Left cardiac atrium (tissue), 4 donors: ENCODE results near the gene PTPRN2. TPM values are rescaled to one million over a fixed set of nuclear protein-coding genes. Genes with fewer than 3 reads are reported as not detected.

ENCODE experiments used
- ATAC-seq, 2 donors: fragments of 200-7000 bp; cut with Tn5 transposase; one replicate each; pipeline ENCODE4 v1.9.1; 2020; ENCODE audit warnings: mild to moderate bottlenecking in 2 of 2, moderate library complexity in 2 of 2
- DNase-seq: peaks from one replicate; pipeline ENCODE4 v3.0.0-alpha.2; 2020
- intact Hi-C, 2 donors: fragments of 100-400 bp; cut with DNase I; formaldehyde crosslinking; loops; one replicate each; pipeline versions ENCODE4 v1.14.1 to v1.15.1; 2022 to 2023
- total RNA-seq, 2 donors: library from RNA; stranded (reverse); fragmentation: NEBNext Ultra II Directional; extraction: Animal tissue kit (Norgen Biotek cat#: 25700); gene quantifications; one replicate each; pipeline ENCODE4 v1.2.1, GENCODE V29; 2021
- donor health status: DM: no; HTN: yes; CAD: no.
- donor health status: DM: no; HTN: yes; CAD: no; lungs with severe emphysema.
- donor health status: DM: yes; HTN: yes; CAD: no.
- donor health status: Dilated cardiomyopathy.

PTPRN2 gene
- total RNA-seq, 2 donors from 2014 or later = 1.9 to 2.3 TPM

GRCh38 chr7:158028290-158028941 is 559.2 kb downstream of the PTPRN2 start:
- ATAC-seq (no peak), DNase-seq (no peak)
- intact Hi-C loops = no loop called here

GRCh38 chr7:158027646-158028045 is 560.0 kb downstream of the PTPRN2 start:
- no peak for ATAC-seq
- DNase-seq = no peak
- intact Hi-C loops = no loop called here

DNA sequence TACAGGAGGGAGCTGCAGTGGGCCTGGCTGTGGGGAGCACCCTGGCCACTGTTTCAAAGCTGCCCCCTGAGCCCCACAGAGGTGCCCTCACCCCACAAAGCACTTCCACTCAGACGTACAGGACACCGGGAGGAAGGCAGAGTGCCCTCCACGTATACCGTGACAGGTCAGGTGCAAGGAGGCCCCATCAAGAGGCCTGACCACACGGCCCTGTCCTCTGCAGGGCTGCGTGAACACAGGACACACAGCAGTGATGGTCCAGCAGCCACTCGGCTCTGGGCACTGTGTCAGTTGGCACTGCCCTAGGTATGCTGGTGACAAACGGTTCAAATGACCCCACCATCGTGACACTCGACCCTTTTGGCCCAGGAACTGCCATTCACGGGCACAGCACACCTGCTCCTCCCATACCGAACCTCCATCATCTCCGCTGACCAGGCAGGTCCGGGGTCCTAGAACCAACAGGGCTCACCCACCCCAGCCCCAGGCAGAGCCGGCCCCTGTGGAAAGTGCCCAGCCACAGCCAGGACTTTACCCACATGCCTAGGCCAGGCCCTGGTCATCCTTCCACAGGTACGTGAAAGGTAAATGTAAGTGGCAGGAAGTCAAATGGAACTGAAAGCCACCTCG is 560.9 kb downstream of the PTPRN2 start:
- ATAC-seq (no peak), DNase-seq (no peak)
- intact Hi-C loops = no loop called here

GRCh38 chr7:158025686-158026600 is 561.7 kb downstream of the PTPRN2 start:
- no peak for ATAC-seq
- no peak for DNase-seq
- intact Hi-C loops = no loop called here

- ATAC-seq (no peak), DNase-seq (no peak)
- intact Hi-C loops = no loop called here
These were observed 562.7 kb downstream of the PTPRN2 start for GRCh38 chr7:158024881-158025280.

DNA sequence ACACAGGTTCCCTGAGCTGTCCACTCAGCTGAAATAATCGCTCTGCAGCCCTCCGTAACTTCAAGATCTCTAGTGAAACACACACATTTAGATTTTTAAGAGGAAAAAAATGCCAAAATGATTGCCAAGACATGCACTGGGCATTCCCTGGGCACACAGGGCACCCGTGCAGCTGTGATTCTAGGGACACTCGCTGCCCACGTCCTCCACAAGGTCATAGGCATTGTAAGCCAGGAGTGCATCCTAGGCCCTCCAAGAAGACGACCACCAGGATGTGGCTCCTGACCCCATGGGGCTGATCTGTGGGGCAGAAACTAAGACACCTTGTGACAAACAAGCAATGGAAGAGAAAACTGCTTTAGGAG is 563.3 kb downstream of the PTPRN2 start:
- intact Hi-C loops = no loop called here
- ATAC-seq (no peak), DNase-seq (no peak)

DNA sequence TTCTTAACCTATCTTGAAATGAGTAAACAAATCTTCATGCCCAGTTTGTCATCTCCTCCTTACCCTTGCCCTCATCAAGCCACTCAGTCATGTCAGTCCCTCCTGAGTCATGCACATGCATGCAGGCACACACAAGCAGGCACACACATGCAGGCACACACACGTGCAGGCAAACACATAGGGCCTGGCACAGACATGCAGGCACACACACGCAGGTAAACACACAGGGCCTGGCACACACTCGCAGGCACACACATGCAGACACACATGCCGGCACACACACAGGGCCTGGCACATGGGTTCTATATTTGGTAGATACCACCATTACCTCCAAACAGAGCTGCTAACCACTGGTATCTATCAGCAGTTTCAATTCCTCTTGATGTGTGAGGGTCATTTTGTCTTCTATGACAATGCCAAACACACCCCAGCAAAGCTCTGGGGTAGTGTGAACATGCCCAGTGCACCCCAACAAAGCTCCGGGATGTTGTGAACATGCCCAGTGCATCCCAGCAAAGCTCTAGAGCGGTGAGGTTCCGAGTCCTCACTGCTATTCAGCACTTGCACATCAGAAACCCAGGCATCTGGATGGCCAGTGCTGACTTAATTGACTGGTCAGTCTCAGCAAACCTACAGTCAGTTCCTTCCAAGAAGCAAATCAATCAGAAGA is 563.8 kb downstream of the PTPRN2 start:
- intact Hi-C loops = no loop called here
- no peak for ATAC-seq
- no peak for DNase-seq

GRCh38 chr7:158023157-158023556 is 564.5 kb downstream of the PTPRN2 start:
- ATAC-seq = no peak
- intact Hi-C loops = no loop called here
- DNase-seq = no peak

DNA sequence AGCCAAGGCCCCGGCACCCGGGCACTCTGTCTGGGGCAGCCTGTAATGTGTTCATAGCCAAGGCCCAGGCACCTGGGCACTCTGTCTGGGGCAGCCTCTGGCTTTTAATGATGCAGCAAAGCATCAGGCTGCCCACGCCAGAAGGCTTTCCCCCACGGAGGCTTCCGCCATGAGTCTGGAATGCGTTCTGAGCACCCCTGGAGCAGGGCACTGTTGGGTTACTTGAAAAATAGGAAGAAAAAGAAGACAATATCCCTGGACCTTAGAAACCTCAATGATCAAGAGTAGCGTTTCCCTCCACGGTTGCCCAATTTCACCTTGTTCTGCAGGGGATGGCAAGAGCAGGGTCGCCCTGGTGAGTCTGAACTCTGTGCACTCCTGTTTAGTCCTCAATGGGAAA is 565.0 kb downstream of the PTPRN2 start:
- DNase-seq (no peak), ATAC-seq (no peak)
- intact Hi-C loops = no loop called here

- intact Hi-C loops = no loop called here
- no peak for DNase-seq
- ATAC-seq = no peak
These were observed 565.8 kb downstream of the PTPRN2 start for GRCh38 chr7:158021836-158022235.

GRCh38 chr7:158020706-158021095 is 566.9 kb downstream of the PTPRN2 start:
- no peak for ATAC-seq
- intact Hi-C loops = no loop called here
- no peak for DNase-seq

GRCh38 chr7:158019726-158020705 is 567.6 kb downstream of the PTPRN2 start:
- DNase-seq (no peak), ATAC-seq (no peak)
- intact Hi-C loops = no loop called here

DNA sequence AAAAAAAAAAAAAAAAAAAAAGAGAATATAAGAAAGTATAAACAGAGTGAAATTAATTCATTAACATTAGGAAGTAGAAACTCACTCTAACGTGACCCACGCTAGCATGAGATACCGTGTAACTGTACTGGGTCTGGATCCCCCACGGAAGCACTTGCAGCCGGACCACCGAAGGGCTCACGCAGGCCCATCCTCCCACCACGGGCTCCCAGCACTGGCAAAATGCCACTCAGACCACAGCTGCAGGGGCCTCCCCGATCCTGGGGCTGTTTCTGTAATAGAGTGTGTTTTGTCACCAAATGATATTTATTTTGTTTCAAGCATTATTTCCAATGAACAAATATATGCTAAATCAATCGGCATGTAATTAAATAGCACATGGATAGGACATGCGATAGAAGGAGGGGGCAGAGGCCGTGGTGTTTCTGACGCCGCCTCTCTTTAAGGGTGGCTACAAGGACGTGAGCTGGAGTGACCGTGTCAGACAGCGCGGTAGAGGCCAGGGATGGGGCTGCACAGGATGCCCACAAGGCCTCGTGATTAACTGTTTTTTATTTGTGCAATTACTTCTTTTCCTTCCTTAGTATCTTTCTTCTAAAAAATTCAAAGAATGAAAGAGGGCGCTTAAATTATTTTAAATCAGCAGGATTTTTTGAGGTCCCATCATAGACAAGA is 568.5 kb downstream of the PTPRN2 start:
- intact Hi-C loops = no loop called here
- no peak for DNase-seq
- ATAC-seq = no peak

GRCh38 chr7:158018098-158018762 is 569.4 kb downstream of the PTPRN2 start:
- ATAC-seq = no peak
- DNase-seq = no peak
- intact Hi-C loops = no loop called here

DNA sequence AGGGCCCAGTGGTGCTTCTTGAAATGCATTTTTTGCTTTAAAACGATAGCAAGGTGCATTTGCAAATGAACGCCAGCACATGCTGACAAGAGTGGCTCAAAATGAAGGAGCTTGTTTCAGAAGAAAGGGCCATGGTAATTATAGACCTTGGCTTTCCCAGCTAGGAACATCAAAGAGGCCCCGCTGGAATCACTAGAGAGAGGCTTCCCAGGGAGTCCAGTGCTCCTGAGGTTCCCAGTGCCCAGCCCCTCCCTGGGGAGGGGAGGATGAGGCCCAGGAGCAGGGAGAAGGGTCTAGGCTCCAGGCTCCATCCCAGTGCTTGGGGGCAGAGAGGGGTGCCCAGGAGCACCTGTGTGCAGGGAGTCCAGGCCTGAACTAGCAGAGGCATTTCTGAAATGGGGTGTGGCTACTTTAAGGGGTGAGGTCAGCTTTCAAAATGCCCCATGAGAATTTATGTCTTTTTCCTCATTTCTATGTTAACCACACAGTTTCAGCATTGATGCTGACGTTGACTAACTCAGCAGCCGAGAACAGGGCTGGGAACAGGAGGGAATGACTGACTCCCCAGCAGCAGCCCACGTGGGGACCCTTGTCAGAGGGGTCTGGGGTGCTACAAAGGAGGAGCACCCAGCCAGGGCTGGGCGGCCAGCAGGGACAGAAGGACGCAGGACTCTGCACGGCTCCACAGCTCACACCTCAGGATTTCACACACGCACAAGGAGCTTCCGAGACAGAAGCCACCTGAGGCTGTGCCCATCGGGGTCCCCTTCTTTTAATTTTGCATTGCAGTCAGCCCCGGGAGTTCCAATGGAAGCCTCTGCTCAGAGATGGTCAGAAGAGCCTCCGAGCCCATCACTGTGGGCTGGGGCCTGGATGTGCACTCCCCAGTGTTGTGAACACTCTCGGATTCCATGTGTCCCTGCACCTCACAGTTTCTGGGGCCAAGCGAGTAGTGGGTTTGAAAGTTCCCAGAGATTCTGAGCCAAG is 570.2 kb downstream of the PTPRN2 start:
- DNase-seq (no peak), ATAC-seq (no peak)
- intact Hi-C loops = no loop called here
